Testis (tissue), 3 donors: Measurements from ENCODE around the gene VAT1. TPM values are rescaled to one million over a fixed set of nuclear protein-coding genes. Genes with fewer than 3 reads are reported as not detected.

Source experiments
- DNase-seq: peaks from one replicate; pipeline ENCODE4 v3.0.0-alpha.2; 2019
- H3K27ac ChIP-seq, 2 donors: fragments of 200-600 bp; sonication (generic); one replicate each; pipeline ENCODE4 v1.5.1; 2019
- H3K27me3 ChIP-seq: fragments of 200-600 bp; sonication (generic); one replicate; pipeline ENCODE4 v1.5.1; 2019
- H3K36me3 ChIP-seq: fragments of 200-600 bp; sonication (generic); one replicate; pipeline ENCODE4 v1.5.1; 2017; ENCODE audit warnings: low read depth; ENCODE audit errors: missing control alignments
- H3K4me1 ChIP-seq: fragments of 200-600 bp; sonication (generic); one replicate; pipeline ENCODE4 v1.5.1; 2019
- H3K4me3 ChIP-seq, 2 donors: fragments of 200-600 bp; sonication (generic); one replicate each; pipeline ENCODE4 v1.5.1; 2017 to 2019
- H3K9me3 ChIP-seq: fragments of 200-600 bp; sonication (generic); one replicate; pipeline ENCODE4 v1.5.1; 2017
- CTCF ChIP-seq, 3 experiments: fragments of 450-650 bp in 2 of 3; fragments of 200-600 bp in 1 of 3; sonication (generic) in 1 of 3; IDR thresholded peaks; one replicate each; pipeline ENCODE4 v1.5.1; 2016 to 2019; ENCODE audit warnings: antibody characterized with exemption in 3 of 3, mild to moderate bottlenecking in 2 of 3, moderate library complexity in 1 of 3
- POLR2A ChIP-seq: fragments of 450-650 bp; IDR thresholded peaks from one replicate; pipeline ENCODE4 v1.6.1; 2017; ENCODE audit warnings: antibody characterized with exemption, mild to moderate bottlenecking, moderate library complexity
- WGBS, 2 donors: methylation state at CpG; one replicate each; pipeline ENCODE4 v1.1.5; 2018; 5-methylcytosine and 5-hydroxymethylcytosine counted together
- intact Hi-C: fragments of 100-400 bp; cut with DNase I; formaldehyde crosslinking; loops from one replicate; pipeline ENCODE4 v1.15.1; 2023; ENCODE audit warnings: low total_unique reads
- polyA plus RNA-seq: library from polyadenylated mRNA; stranded (reverse); fragments of 350-450 nt; fragmentation: Illumina TruSeq; extraction: RNeasy Lipid Tissue Mini Kit (QIAGEN cat#74804); gene quantifications from one replicate; pipeline ENCODE4 v1.2.3, GENCODE V29; 2014; ENCODE audit warnings: low read depth, low replicate concordance; ENCODE audit not compliant: insufficient read depth
- total RNA-seq, 2 donors: library from RNA; depleted of rRNA; stranded (reverse); fragments of >200 nt; gene quantifications; one replicate each; pipeline ENCODE4 v1.2.3, GENCODE V29; 2016

VAT1 gene
- total and polyA plus RNA-seq, 3 donors from 2014 or later = 201 to 277 (median 204) TPM

GRCh38 chr17:42971589-42971988, 50.6 kb downstream of the VAT1 start:
- H3K27ac ChIP-seq = no peak overlapping the region
- no peaks in the 10 kb centered on the region for H3K9me3 ChIP-seq
- 79 to 86% methylated on average over 5 of the region's 5 CpGs for WGBS, 2 donors
- no peak for TF ChIP-seq CTCF (IDR thresholded peaks at IDR 0.05)
- no peak for TF ChIP-seq POLR2A
- no peak for DNase-seq
- intact Hi-C loops = no loop called here
- H3K4me3 ChIP-seq = no peak overlapping the region
- no peaks in the 10 kb centered on the region for H3K27me3 ChIP-seq
- no peaks in the 10 kb centered on the region for H3K36me3 ChIP-seq
- no peaks in the 10 kb centered on the region for H3K4me1 ChIP-seq

- 37 to 45% methylated on average over 5 of the region's 5 CpGs for WGBS, 2 donors
- no peaks in the 10 kb centered on the region for H3K36me3 ChIP-seq
- no peak overlapping the region for H3K27ac ChIP-seq
- no peaks in the 10 kb centered on the region for H3K9me3 ChIP-seq
- TF ChIP-seq CTCF (IDR thresholded peaks at IDR 0.05) = no peak
- TF ChIP-seq POLR2A = no peak
- DNase-seq = no peak
- H3K4me3 ChIP-seq = no peak overlapping the region
- H3K27me3 ChIP-seq = no peaks in the 10 kb centered on the region
- H3K4me1 ChIP-seq = no peaks in the 10 kb centered on the region
- intact Hi-C loops = no loop called here
Observed at GRCh38 chr17:42969001-42969581, 53.1 kb downstream of the VAT1 start.

- no peak overlapping the region for H3K4me3 ChIP-seq
- H3K27me3 ChIP-seq = no peaks in the 10 kb centered on the region
- intact Hi-C loops = no loop called here
- TF ChIP-seq CTCF (IDR thresholded peaks at IDR 0.05) (no peak), POLR2A (no peak)
- DNase-seq = no peak
- no peaks in the 10 kb centered on the region for H3K9me3 ChIP-seq
- WGBS, 2 donors = 74 to 83% methylated on average over 1 of the region's 1 CpG
- no peaks in the 10 kb centered on the region for H3K36me3 ChIP-seq
- no peaks in the 10 kb centered on the region for H3K4me1 ChIP-seq
- H3K27ac ChIP-seq = no peak overlapping the region
Observed at GRCh38 chr17:42967925-42968324, 54.3 kb downstream of the VAT1 start.

Other genes with a start within 250 kb of the VAT1 start
- 10 to 100 TPM; 48.3 to 51.8 TPM for gene VPS25, start 248.9 kb downstream of the VAT1 start, total RNA-seq
- gene VPS25, start 248.9 kb downstream of the VAT1 start, polyA plus RNA-seq = 64.1 TPM
- 1 to 10 TPM; 1.4 to 2.3 TPM for gene WNK4, start 241.8 kb downstream of the VAT1 start, total RNA-seq
- gene WNK4, start 241.8 kb downstream of the VAT1 start, polyA plus RNA-seq = 2.8 TPM
- 10 to 100 TPM; 43.0 to 49.2 TPM for gene COA3, start 223.7 kb downstream of the VAT1 start, total RNA-seq
- gene COA3, start 223.7 kb downstream of the VAT1 start, polyA plus RNA-seq = 52.7 TPM
- gene CNTD1, start 223.5 kb downstream of the VAT1 start, total RNA-seq = 10 to 100 TPM; 21.2 to 49.1 TPM
- gene CNTD1, start 223.5 kb downstream of the VAT1 start, polyA plus RNA-seq = 114 TPM
- 100 to 1,000 TPM; 100 to 111 TPM for gene BECN1, start 198.1 kb downstream of the VAT1 start, total RNA-seq
- gene BECN1, start 198.1 kb downstream of the VAT1 start, polyA plus RNA-seq = 74.2 TPM
- 10 to 100 TPM; 79.7 to 92.1 TPM for gene PSME3, start 189.0 kb downstream of the VAT1 start, total RNA-seq
- 135 TPM for gene PSME3, start 189.0 kb downstream of the VAT1 start, polyA plus RNA-seq
- gene AOC2, start 177.8 kb downstream of the VAT1 start, total RNA-seq = 10 to 100 TPM; 10.3 to 14.6 TPM
- gene AOC2, start 177.8 kb downstream of the VAT1 start, polyA plus RNA-seq = 5.7 TPM
- 10 to 100 TPM; 14.3 to 14.8 TPM for gene AOC3, start 171.2 kb downstream of the VAT1 start, total RNA-seq
- gene AOC3, start 171.2 kb downstream of the VAT1 start, polyA plus RNA-seq = 46.4 TPM
- under 1 TPM in 1 of 2 donors, not detected in 1; 0.06 TPM for gene G6PC1, start 121.6 kb downstream of the VAT1 start, total RNA-seq
- 0.26 TPM for gene G6PC1, start 121.6 kb downstream of the VAT1 start, polyA plus RNA-seq
- 10 to 100 TPM; 62.0 to 84.3 TPM for gene AARSD1, start 57.9 kb downstream of the VAT1 start, total RNA-seq
- gene AARSD1, start 57.9 kb downstream of the VAT1 start, polyA plus RNA-seq = 184 TPM
- 1 to 10 TPM; 2.8 to 5.2 TPM for gene PTGES3L, start 42.3 kb downstream of the VAT1 start, total RNA-seq
- 5.5 TPM for gene PTGES3L, start 42.3 kb downstream of the VAT1 start, polyA plus RNA-seq
- 10 to 100 TPM; 18.5 to 20.2 TPM for gene RUNDC1, start 41.8 kb downstream of the VAT1 start, total RNA-seq
- 17.5 TPM for gene RUNDC1, start 41.8 kb downstream of the VAT1 start, polyA plus RNA-seq
- 100 to 1,000 TPM; 457 to 634 TPM for gene RPL27, start 24.0 kb downstream of the VAT1 start, total RNA-seq
- gene RPL27, start 24.0 kb downstream of the VAT1 start, polyA plus RNA-seq = 1,036 TPM
- gene IFI35, start 15.6 kb downstream of the VAT1 start, total RNA-seq = 10 to 100 TPM in 1 of 2 donors, 1 to 10 TPM in 1; 8.0 to 12.7 TPM
- 15.0 TPM for gene IFI35, start 15.6 kb downstream of the VAT1 start, polyA plus RNA-seq
- 10 to 100 TPM; 15.7 to 33.1 TPM for gene RND2, start 2.8 kb upstream of the VAT1 start, total RNA-seq
- 48.7 TPM for gene RND2, start 2.8 kb upstream of the VAT1 start, polyA plus RNA-seq
- gene BRCA1, start 103.0 kb upstream of the VAT1 start, total RNA-seq = 10 to 100 TPM; 28.6 to 47.7 TPM
- gene BRCA1, start 103.0 kb upstream of the VAT1 start, polyA plus RNA-seq = 20.9 TPM
- gene NBR1, start 148.8 kb upstream of the VAT1 start, total RNA-seq = 100 to 1,000 TPM; 146 to 244 TPM
- gene NBR1, start 148.8 kb upstream of the VAT1 start, polyA plus RNA-seq = 302 TPM
- gene TMEM106A, start 189.5 kb upstream of the VAT1 start, total RNA-seq = 1 to 10 TPM; 8.4 to 8.7 TPM
- gene TMEM106A, start 189.5 kb upstream of the VAT1 start, polyA plus RNA-seq = 11.8 TPM
- 100 to 1,000 TPM in 1 of 2 donors, 10 to 100 TPM in 1; 22.6 to 147 TPM for gene CCDC200, start 206.2 kb upstream of the VAT1 start, total RNA-seq
- gene CCDC200, start 206.2 kb upstream of the VAT1 start, polyA plus RNA-seq = 91.1 TPM
- not detected for gene RNU2-1, start 211.6 kb upstream of the VAT1 start, total RNA-seq
- not detected for gene RNU2-1, start 211.6 kb upstream of the VAT1 start, polyA plus RNA-seq